ENCODE results near the gene GP1BB. TPM values are rescaled to one million over a fixed set of nuclear protein-coding genes. Genes with fewer than 3 reads are reported as not detected.

GP1BB gene
- total and polyA plus RNA-seq, 10 of the 15 experiments (the other 5 are each of a cell fraction or from before 2014, with no cell fraction given) = 0.05 to 0.28 (median 0.28) TPM; not detected in 7

DNA sequence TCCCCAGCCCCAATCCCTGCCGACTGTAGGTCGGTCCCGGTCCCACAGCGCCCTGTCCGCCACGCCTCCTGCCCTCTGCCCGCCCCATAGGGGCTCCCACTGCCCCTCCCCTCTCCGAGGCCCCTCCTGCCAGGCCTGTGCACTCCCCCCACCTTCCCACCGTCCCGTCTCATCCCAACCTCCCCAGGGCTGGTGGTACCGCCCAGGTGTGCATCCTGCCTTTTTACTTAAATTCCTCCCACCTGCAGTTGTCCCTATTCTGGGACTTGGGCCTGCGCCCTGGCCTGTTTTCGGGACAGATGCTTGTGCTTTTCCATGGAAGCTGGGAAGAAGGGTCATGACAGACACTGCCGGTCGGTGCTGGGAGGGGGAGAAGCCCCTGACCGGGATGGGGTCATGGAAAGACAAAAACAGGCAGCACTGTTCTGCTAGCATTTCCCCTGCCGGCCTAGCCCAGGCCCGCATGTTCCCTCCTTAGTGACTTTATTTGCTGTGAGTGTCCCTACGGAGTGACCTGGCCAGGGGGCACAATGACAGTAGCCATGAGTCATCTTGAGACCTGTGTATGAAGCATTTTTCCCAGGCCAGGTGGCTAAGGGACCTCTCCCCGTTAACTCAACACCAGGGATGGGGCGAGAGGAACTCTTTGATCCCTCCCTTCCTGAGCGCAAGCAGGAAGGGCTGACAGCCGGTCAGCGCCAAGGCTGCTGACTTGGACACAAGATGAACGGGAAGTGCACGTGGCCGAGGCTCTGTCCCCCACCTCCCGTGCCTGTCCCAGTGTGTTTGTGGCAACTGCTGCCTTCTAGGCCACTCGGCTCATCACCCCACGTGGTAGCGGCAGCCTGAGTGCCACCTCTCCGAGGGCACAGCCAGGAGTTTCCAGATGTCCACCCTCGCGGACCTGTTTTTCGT lies 44.3 kb downstream of the GP1BB start:
- in situ Hi-C loops (cut with MboI) = no loop called here
- H3K4me3 ChIP-seq = no peak overlapping the region
- ATAC-seq (peak; percentile 48), DNase-seq (ENCODE audit: low read depth, low spot score) (no peak), FAIRE-seq (no peak)
- no peaks in the 10 kb centered on the region; the same call in 1 of the 2 replicates for H4K20me1 ChIP-seq (ENCODE audit: control insufficient read depth, insufficient read depth)
- no peak for TF ChIP-seq ELK1 (IDR thresholded peaks at IDR 0.05; ENCODE audit: low read depth, low read length)
- TF ChIP-seq, protein P1, sequence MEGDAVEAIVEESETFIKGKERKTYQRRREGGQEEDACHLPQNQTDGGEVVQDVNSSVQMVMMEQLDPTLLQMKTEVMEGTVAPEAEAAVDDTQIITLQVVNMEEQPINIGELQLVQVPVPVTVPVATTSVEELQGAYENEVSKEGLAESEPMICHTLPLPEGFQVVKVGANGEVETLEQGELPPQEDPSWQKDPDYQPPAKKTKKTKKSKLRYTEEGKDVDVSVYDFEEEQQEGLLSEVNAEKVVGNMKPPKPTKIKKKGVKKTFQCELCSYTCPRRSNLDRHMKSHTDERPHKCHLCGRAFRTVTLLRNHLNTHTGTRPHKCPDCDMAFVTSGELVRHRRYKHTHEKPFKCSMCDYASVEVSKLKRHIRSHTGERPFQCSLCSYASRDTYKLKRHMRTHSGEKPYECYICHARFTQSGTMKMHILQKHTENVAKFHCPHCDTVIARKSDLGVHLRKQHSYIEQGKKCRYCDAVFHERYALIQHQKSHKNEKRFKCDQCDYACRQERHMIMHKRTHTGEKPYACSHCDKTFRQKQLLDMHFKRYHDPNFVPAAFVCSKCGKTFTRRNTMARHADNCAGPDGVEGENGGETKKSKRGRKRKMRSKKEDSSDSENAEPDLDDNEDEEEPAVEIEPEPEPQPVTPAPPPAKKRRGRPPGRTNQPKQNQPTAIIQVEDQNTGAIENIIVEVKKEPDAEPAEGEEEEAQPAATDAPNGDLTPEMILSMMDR (IDR thresholded peaks at IDR 0.05 in 2 of 3, conservative IDR thresholded peaks at IDR 0.05 in 1 of 3; ENCODE audit: control insufficient read depth in 2 of 3, extremely low read depth in 1 of 3, insufficient read depth in 1 of 3, low read depth in 3 of 3, low read length in 3 of 3) = no peak
- TF ChIP-seq CBFB (IDR thresholded peaks at IDR 0.05; ENCODE audit: low read depth) = no peak
- TF ChIP-seq CREB1 (IDR thresholded peaks at IDR 0.05; ENCODE audit: low read depth) = no peak
- TF ChIP-seq MYC (IDR thresholded peaks at IDR 0.05; ENCODE audit: insufficient read depth, insufficient read length, insufficient replicate concordance, low read length, severe bottlenecking) = no peak
- TF ChIP-seq CUX1 (IDR thresholded peaks at IDR 0.05; ENCODE audit: insufficient replicate concordance, low read depth, low read length) = no peak
- TF ChIP-seq HDAC2 (IDR thresholded peaks at IDR 0.05) = no peak
- TF ChIP-seq ZNF592 (IDR thresholded peaks at IDR 0.05) = no peak
- no peak for TF ChIP-seq SIX5 (IDR thresholded peaks at IDR 0.05; ENCODE audit: low read depth, low read length, severe bottlenecking)
- no peak overlapping the region for H3K9ac ChIP-seq (ENCODE audit: control insufficient read depth, insufficient read depth, low read length)
- 38% methylated on average over 32 of the region's 35 CpGs for WGBS (ENCODE audit: insufficient coverage, insufficient replicate concordance, low lambda C conversion rate, missing lambda C conversion rate)
- no peak overlapping the region for H2AFZ ChIP-seq (ENCODE audit: control insufficient read depth, low read depth, low read length)
- ChIA-PET CTCF (no interaction called here), RAD21 (ENCODE audit: unreplicated experiment) (no interaction called here), SMC1A (ENCODE audit: uncharacterized antibody, unreplicated experiment) (no interaction called here), POLR2A (no interaction called here)
- peaks cover under 1% of the 10 kb centered on the region; the same call in 1 of the 2 replicates for H3K4me1 ChIP-seq (ENCODE audit: control insufficient read depth, insufficient read depth, low read length)
- no peak overlapping the region for H3K4me2 ChIP-seq (ENCODE audit: control insufficient read depth, insufficient read depth)
- H3K9me3 ChIP-seq (replicated peaks; ENCODE audit: control insufficient read depth, insufficient read depth, low read length) = no peaks in the 10 kb centered on the region
- no peak overlapping the region for H3K27ac ChIP-seq (ENCODE audit: control insufficient read depth, insufficient read depth)
- no peaks in the 10 kb centered on the region for H3K36me3 ChIP-seq (ENCODE audit: control insufficient read depth in 2 of 2, insufficient read depth in 2 of 2, low read length in 1 of 2)
- intact Hi-C loops (cut with micrococcal nuclease; ENCODE audit: unreplicated experiment) = no loop called here
- H3K27me3 ChIP-seq (replicated peaks in 1 of 2; ENCODE audit: control insufficient read depth in 2 of 2, insufficient read depth in 2 of 2, low read length in 1 of 2) = peaks cover 3 to 18% of the 10 kb centered on the region in 2 experiments; a peak in 3 of 4 replicates
- BruUV-seq (replicated peaks) = no TSS peak
- no peaks in the 10 kb centered on the region for H3K79me2 ChIP-seq (ENCODE audit: control insufficient read depth, insufficient read depth, low read length)
